Central memory CD8-positive, alpha-beta T cell (primary cell): ENCODE results near the gene BSG.
"Not testable (repeated sequence)": the region's sequence is repeated elsewhere in the genome, so short reads cannot be mapped to it uniquely, and the experiment has no call there.

Experiments
- ATAC-seq: fragments of 150-1000 bp; cut with Tn5 transposase; replicated peaks from 2 replicates; pipeline ENCODE4 v1.10.0; 2022; ENCODE audit warnings: mild to moderate bottlenecking, moderate FRiP score, moderate number of reproducible peaks; ENCODE audit not compliant: poor library complexity, severe bottlenecking; ENCODE audit errors: extremely low read depth
- DNase-seq, 2 donors: peaks; one replicate each; pipeline ENCODE4 v3.0.0; 2021; ENCODE audit warnings: low spot score in 2 of 2
- H3K27ac Mint-ChIP-seq: one replicate; pipeline ENCODE4 v1.8.0; 2022; ENCODE audit warnings: low read depth, mild to moderate bottlenecking, moderate library complexity, mixed read lengths
- H3K27me3 Mint-ChIP-seq: one replicate; pipeline ENCODE4 v1.8.0; 2022; ENCODE audit warnings: mixed read lengths
- H3K36me3 Mint-ChIP-seq: one replicate; pipeline ENCODE4 v1.8.0; 2022; ENCODE audit warnings: mild to moderate bottlenecking, moderate library complexity, mixed read lengths; ENCODE audit not compliant: insufficient read depth
- H3K4me1 Mint-ChIP-seq: one replicate; pipeline ENCODE4 v1.8.0; 2022; ENCODE audit warnings: mixed read lengths
- H3K4me3 Mint-ChIP-seq: one replicate; pipeline ENCODE4 v1.8.0; 2022; ENCODE audit warnings: mild to moderate bottlenecking, moderate library complexity, mixed read lengths
- H3K9me3 Mint-ChIP-seq: one replicate; pipeline ENCODE4 v1.8.0; 2022; ENCODE audit warnings: mixed read lengths

Gene BSG

DNA sequence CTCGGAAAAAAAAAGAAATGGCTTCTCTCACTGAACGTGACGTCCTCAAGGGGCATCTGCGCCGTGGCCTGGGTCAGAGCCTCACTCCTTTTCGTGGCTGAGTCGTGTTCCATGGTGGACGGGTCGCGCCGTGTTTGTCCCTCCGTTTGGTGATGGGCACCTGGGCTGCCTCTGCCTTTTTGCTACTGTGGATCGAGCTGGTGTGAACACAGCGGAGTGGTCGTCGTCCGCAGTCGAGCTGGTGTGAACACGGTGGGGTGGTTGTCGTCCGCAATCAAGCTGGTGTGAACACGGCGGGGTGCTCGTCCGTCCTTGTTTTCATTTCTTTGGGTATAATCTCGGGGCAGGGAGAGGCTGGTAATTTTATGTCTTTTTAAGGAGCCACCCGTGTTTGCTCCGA lies 28.9 kb downstream of the BSG start:
- H3K27ac Mint-ChIP-seq, result no peak overlapping the region
- ATAC-seq (no peak), DNase-seq (no peak)
- no peaks in the 10 kb centered on the region for H3K9me3 Mint-ChIP-seq
- H3K4me3 Mint-ChIP-seq, result no peak overlapping the region
- H3K4me1 Mint-ChIP-seq, result no peaks in the 10 kb centered on the region
- peaks cover 4% of the 10 kb centered on the region for H3K36me3 Mint-ChIP-seq
- no peaks in the 10 kb centered on the region for H3K27me3 Mint-ChIP-seq

DNA sequence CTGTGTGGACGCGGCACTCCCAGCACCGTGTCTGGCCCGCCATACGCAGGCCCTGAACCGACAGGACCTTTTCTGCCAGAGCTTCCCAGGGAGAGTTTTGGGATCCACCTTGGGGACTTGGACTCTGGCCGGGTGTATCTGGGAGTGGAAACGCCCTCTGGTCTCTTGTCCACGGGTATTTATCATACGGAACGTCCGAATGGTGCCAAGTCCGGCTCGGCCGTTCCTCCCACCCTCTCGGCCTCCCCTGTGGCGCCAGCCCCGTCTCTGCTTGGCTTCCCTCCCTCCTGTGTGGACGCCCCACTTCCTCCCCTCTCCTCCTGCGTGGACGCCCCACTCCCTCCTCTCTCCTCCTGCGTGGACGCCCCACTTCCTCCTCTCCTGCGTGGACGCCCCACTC lies 29.4 kb downstream of the BSG start:
- Mint-ChIP-seq H3K36me3 (peaks cover 4% of the 10 kb centered on the region), H3K27me3 (no peaks in the 10 kb centered on the region), H3K4me3 (no peak overlapping the region), H3K27ac (no peak overlapping the region), H3K9me3 (no peaks in the 10 kb centered on the region), H3K4me1 (no peaks in the 10 kb centered on the region)
- DNase-seq (no peak), ATAC-seq (no peak)

DNA sequence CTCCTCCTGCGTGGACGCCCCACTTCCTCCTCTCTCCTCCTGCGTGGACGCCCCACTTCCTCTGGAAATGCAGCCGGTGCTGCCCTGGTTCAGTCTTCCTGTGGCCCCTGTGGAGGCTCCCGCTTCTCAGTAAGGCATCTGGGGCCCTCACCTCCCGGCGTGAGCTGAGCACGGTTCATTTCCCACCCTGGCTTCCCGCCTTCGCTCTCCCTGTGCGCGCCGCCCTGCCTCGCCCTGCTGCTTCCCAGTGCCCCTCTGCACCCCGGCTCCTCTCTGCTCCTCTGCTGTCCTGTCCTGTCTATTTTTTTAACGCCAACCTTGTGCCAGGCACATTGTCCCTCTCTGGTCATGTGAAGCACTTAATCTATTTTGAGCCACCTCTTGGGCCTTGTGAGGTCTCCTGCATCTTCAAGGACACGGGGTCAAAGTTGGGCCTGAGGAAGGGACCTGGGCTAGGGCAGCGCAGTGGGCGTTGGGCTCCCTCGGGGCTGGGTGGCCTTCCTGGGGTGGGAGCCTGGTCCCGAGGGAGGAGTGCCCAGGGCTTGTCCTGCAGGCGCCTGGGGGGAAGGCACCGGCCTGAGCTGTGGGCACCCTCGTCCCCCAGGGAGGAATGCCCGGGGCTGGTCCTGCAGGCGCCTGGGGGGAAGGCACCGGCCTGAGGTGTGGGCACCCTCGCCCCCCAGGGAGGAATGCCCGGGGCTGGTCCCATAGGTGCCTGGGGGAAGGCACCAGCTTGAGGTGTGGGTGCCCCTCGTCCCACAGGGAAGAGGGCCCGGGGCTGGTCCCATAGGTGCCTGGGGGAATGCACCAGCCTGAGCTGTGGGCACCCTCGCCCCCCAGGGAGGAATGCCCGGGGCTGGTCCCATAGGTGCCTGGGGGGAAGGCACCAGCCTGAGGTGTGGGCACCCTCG lies 30.2 kb downstream of the BSG start:
- H3K27me3 Mint-ChIP-seq, result no peaks in the 10 kb centered on the region
- H3K4me3 Mint-ChIP-seq, result no peak overlapping the region
- no peaks in the 10 kb centered on the region for H3K4me1 Mint-ChIP-seq
- DNase-seq (no peak), ATAC-seq (no peak)
- H3K27ac Mint-ChIP-seq, result no peak overlapping the region
- no peaks in the 10 kb centered on the region for H3K9me3 Mint-ChIP-seq
- peaks cover 4% of the 10 kb centered on the region for H3K36me3 Mint-ChIP-seq

DNA sequence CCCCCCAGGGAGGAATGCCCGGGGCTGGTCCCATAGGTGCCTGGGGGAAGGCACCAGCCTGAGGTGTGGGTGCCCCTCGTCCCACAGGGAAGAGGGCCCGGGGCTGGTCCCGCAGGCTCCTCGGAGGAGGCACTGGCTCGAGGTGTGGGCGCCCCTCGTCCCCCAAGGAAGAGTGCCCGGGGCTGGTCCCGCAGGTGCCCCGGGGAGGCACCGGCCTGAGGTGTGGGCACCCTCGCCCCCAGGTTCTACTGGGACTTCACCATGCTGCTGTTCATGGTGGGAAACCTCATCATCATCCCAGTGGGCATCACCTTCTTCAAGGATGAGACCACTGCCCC lies 30.9 kb downstream of the BSG start:
- ATAC-seq, DNase-seq, H3K4me1 Mint-ChIP-seq, H3K4me3 Mint-ChIP-seq, H3K36me3 Mint-ChIP-seq, H3K27me3 Mint-ChIP-seq, H3K9me3 Mint-ChIP-seq, H3K27ac Mint-ChIP-seq: not testable (repeated sequence)

DNA sequence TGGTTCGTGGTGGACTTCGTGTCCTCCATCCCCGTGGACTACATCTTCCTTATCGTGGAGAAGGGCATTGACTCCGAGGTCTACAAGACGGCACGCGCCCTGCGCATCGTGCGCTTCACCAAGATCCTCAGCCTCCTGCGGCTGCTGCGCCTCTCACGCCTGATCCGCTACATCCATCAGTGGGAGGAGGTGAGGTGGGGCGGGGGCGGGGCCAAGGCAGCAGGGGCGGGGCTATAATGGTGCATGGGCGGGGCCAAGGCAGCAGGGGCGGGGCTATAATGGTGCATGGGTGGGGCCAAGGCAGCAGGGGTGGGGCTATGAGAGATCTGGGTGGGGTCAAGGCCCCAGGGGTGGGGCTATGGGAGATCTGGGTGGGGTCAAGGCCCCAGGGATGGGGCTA lies 31.4 kb downstream of the BSG start:
- not testable (repeated sequence) for ATAC-seq, H3K27ac Mint-ChIP-seq, H3K4me1 Mint-ChIP-seq, H3K27me3 Mint-ChIP-seq, H3K9me3 Mint-ChIP-seq, DNase-seq, H3K4me3 Mint-ChIP-seq, H3K36me3 Mint-ChIP-seq

DNA sequence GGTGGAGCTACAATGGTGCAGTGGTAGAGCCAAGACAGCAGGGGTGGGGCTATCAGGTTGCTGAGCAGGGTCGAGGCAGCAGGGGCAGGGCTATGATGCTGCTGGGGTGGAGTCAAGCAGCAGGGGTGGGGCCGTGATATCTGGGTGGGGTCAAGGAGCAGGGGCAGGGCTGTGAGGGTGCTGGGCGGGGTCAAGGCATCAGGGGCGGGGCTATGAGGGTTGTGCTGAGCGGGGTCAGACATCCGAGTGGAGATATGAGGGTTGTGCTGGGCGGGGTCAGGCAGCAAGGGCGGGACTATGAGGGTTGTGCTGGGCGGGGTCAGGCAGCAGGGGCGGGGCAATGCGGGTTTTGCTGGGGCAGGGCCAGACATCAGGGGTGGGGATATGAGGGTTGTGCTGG lies 32.0 kb downstream of the BSG start:
- peak; percentile 46 for ATAC-seq
- Mint-ChIP-seq H3K27me3 (no peaks in the 10 kb centered on the region), H3K9me3 (no peaks in the 10 kb centered on the region), H3K36me3 (peaks cover 4% of the 10 kb centered on the region), H3K4me3 (no peak overlapping the region), H3K27ac (no peak overlapping the region), H3K4me1 (no peaks in the 10 kb centered on the region)
- DNase-seq, result no peak

DNA sequence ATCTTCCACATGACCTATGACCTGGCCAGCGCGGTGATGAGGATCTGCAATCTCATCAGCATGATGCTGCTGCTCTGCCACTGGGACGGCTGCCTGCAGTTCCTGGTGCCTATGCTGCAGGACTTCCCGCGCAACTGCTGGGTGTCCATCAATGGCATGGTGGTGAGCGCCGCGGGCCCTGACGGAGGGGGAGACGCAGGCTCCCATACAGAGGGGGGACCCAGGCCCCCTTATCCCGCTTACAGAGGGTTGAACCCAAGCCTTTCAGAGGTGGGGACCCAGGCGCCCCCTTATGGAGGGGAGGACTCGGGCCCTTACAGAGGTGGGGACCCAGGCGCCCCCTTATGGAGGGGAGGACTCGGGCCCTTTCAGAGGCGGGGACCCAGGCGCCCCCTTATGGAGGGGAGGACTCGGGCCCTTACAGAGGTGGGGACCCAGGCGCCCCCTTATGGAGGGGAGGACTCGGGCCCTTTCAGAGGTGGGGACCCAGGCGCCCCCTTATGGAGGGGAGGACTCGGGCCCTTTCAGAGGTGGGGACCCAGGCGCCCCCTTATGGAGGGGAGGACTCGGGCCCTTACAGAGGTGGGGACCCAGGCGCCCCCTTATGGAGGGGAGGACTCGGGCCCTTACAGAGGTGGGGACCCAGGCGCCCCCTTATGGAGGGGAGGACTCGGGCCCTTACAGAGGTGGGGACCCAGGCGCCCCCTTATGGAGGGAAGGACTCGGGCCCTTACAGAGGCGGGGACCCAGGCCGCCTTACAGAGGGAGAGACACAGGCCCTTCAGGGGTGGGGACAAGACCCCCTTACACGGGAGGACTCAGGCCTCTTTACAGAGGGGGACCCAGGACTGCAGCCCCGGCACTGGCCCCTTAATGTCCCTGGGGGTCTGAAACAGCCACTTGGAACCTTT lies 32.9 kb downstream of the BSG start:
- not testable (repeated sequence) for ATAC-seq, H3K27ac Mint-ChIP-seq, H3K4me3 Mint-ChIP-seq, H3K4me1 Mint-ChIP-seq, H3K9me3 Mint-ChIP-seq, H3K36me3 Mint-ChIP-seq, DNase-seq, H3K27me3 Mint-ChIP-seq

DNA sequence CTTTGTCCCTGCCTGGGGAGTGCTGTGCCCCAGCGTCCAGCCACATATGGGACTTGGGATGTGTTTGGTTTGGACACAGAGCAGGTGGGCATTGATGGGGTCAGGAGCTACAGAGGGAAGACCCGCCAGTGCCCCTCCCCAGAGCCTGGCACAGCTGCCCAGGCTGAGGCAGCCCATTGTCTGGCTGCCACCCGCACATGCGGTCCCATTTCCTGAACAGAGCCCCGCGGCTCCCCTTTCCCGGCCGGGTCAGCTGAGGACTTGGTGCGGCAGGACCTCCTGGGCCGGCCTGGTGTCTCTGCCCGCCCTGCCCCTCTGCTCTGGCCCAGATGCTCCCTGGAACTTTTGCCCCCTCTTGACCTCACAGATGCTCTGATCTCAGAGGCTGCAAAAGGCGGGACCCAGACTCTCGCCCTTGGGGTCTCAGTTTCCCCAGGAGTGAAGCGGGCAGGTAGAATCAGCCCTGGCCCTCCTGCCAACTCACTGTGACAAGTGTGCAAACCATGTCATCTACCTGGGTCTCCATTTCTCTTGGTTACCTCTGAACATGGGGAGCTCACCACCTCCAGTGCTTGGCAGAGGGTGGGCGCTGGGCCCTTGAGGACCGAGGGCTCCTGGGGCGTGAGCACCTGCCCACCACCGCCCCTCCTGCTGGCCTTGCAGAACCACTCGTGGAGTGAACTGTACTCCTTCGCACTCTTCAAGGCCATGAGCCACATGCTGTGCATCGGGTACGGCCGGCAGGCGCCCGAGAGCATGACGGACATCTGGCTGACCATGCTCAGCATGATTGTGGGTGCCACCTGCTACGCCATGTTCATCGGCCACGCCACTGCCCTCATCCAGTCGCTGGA lies 35.1 kb downstream of the BSG start:
- Mint-ChIP-seq H3K4me3 (no peak overlapping the region), H3K27ac (no peak overlapping the region), H3K4me1 (peaks cover 17% of the 10 kb centered on the region), H3K9me3 (no peaks in the 10 kb centered on the region), H3K27me3 (no peaks in the 10 kb centered on the region), H3K36me3 (peaks cover 8% of the 10 kb centered on the region)
- ATAC-seq, result no peak
- no peak for DNase-seq

DNA sequence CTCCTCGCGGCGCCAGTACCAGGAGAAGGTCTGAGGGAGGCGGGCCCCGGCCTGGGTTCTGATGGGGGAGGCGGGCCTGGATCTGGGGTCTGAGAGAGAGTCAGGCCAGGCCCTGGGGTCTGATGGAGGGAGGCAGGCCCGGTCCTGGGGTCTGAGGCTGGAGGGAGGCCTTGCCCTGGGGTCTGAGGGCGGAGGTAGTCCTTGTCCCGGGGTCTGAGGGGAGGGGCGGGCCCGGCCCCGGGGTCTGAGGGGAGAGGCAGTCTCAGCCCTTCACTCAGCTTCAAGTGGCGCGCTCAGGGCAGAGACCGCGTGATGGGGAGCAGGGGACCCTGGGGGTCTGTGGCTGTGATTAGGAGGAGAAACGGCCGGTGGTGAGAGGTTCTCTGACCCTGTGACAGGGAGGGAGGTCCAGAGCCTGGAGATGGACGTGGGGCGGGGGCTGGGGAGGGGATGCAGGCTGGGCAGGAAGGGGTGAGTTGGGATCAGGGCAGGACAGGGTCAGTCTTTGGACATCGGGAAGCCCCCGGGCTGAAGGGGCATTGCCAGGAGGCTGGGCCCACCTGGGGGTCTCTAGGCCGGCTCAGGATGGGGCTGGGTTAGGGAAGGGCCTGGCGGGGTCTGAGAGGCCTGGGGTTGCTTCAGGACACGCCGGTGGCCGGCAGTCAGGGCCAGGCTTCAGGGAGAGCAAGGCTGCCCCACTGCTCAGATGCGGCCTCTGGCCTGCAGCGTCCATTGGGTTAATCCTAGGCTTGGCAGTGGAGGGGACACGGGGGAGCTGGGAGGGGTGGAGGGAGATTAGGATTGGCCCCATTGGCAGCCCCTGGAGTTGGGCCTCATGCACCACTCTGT lies 36.0 kb downstream of the BSG start:
- no peak overlapping the region for H3K27ac Mint-ChIP-seq
- ATAC-seq (no peak), DNase-seq (no peak)
- peaks cover 8% of the 10 kb centered on the region for H3K36me3 Mint-ChIP-seq
- peaks cover 17% of the 10 kb centered on the region for H3K4me1 Mint-ChIP-seq
- H3K9me3 Mint-ChIP-seq, result no peaks in the 10 kb centered on the region
- no peaks in the 10 kb centered on the region for H3K27me3 Mint-ChIP-seq
- no peak overlapping the region for H3K4me3 Mint-ChIP-seq

DNA sequence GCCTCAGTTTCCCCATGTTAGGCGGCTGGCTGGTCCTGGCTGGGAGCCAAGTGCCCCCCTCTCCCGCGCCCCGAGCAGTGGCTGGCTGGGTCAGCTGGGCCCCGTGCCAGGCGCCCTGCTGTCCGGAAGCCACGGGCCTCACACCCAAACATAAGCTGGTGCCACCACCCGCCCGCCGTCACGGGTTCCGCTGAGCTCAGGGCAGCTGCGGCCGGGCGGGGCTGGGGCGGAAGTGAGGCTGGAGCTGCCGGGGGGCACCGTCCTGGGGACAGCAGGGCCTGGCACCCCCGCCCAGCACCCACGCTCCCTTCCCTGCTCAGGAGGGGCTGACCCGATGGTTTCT lies 36.6 kb downstream of the BSG start:
- Mint-ChIP-seq H3K27ac (no peak overlapping the region), H3K4me3 (no peak overlapping the region), H3K27me3 (no peaks in the 10 kb centered on the region), H3K4me1 (peaks cover 17% of the 10 kb centered on the region), H3K9me3 (no peaks in the 10 kb centered on the region), H3K36me3 (peaks cover 6% of the 10 kb centered on the region)
- no peak for DNase-seq
- ATAC-seq, result no peak

DNA sequence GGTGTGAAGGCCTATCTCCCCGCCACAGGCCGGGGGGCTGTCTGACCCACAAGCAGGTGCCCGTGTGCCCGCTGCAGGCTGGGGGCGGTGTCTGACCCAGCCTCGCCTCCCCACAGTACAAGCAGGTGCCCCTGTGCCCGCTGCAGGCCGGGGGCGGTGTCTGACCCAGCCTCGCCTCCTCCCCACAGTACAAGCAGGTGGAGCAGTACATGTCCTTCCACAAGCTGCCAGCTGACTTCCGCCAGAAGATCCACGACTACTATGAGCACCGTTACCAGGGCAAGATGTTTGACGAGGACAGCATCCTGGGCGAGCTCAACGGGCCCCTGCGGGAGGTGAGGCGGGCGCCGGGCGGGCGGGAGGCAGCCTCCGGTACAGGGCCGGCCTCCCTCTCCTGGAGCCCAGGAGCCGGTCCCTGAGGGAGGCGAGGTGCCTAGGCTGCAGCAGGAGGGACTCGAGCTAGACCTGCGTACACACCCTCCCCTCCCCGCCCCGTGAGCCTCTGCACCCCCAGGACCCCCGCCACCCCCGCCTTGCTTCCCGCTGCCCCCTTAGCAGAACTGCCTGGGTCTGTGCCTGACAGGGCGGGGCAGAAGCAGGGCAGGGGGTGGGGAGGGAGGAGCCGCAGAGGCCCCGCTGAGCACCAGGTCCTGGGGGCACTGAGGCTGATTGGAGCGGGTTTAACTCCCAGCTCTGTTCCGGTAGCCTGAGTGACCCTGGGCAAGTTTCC lies 37.8 kb downstream of the BSG start:
- Mint-ChIP-seq H3K4me3 (peak overlapping the region; percentile 81), H3K27me3 (no peaks in the 10 kb centered on the region), H3K9me3 (no peaks in the 10 kb centered on the region), H3K4me1 (peaks cover 17% of the 10 kb centered on the region), H3K27ac (peak overlapping the region; percentile 83), H3K36me3 (peaks cover 8% of the 10 kb centered on the region)
- peak; percentile 37 for ATAC-seq
- DNase-seq, result peak in 1 of 2 donors; percentile 25
